OCI-LY7 (cell line): ENCODE results near the gene FNDC10. TPM values are rescaled to one million over a fixed set of nuclear protein-coding genes. Genes with fewer than 3 reads are reported as not detected.

ENCODE experiments used
- BruUV-seq: library from RNA; stranded (reverse); fragments of 400-500 nt; replicated peaks from 2 replicates; lab custom pipeline; 2021; lab: Mats Ljungman, UMichigan
- CTCF ChIA-PET: fragments of 300-600 bp; sonication (Branson Sonifier 250); formaldehyde crosslinking; loops from one replicate; lab custom pipeline; 2022; ENCODE audit warnings: antibody characterized with exemption; ENCODE audit not compliant: unreplicated experiment; lab: Charles Lee
- POLR2A ChIA-PET: fragments of 300-600 bp; sonication (Branson Sonifier 250); formaldehyde crosslinking; loops from one replicate; lab custom pipeline; 2022; ENCODE audit warnings: antibody characterized with exemption; lab: Charles Lee
- DNase-seq: peaks from one replicate; pipeline ENCODE4 v3.0.0-alpha.2; 2015; ENCODE audit warnings: low spot score
- H2AFZ ChIP-seq: fragments of 200-600 bp; sonication (generic), shearing (Covaris generic); 2 replicates; pipeline ENCODE4 v1.6.1; 2014; ENCODE audit warnings: mild to moderate bottlenecking, antibody characterized with exemption, low read length, moderate library complexity
- H3K27ac ChIP-seq: fragments of 200-600 bp; sonication (generic); 2 replicates; pipeline ENCODE4 v1.5.1; 2014; ENCODE audit warnings: mixed run types, low read depth, mild to moderate bottlenecking, moderate library complexity, low read length, inconsistent platforms; ENCODE audit not compliant: poor library complexity, severe bottlenecking
- H3K36me3 ChIP-seq: fragments of 200-600 bp; sonication (generic); 2 replicates; pipeline ENCODE4 v1.6.1; 2014; ENCODE audit warnings: mild to moderate bottlenecking, antibody characterized with exemption, low read length, moderate library complexity, mixed read lengths; ENCODE audit not compliant: insufficient read depth
- H3K4me1 ChIP-seq: fragments of 200-600 bp; sonication (generic); 2 replicates; pipeline ENCODE4 v1.5.1; 2014; ENCODE audit warnings: mild to moderate bottlenecking, low read length; ENCODE audit not compliant: insufficient read depth, poor library complexity, severe bottlenecking
- H3K4me2 ChIP-seq: fragments of 200-600 bp; sonication (generic); 2 replicates; pipeline ENCODE4 v1.6.1; 2014; ENCODE audit warnings: mild to moderate bottlenecking, low read length
- H3K4me3 ChIP-seq: fragments of 200-600 bp; sonication (generic); 2 replicates; pipeline ENCODE4 v1.5.1; 2014; ENCODE audit warnings: mild to moderate bottlenecking, low read depth, low read length; ENCODE audit not compliant: poor library complexity, severe bottlenecking
- H3K79me2 ChIP-seq: fragments of 200-600 bp; sonication (generic); 2 replicates; pipeline ENCODE4 v1.6.1; 2016; ENCODE audit warnings: low read depth, mild to moderate bottlenecking, low read length, moderate library complexity, mixed read lengths; ENCODE audit not compliant: insufficient read depth
- H3K9me2 ChIP-seq: fragments of 200-600 bp; sonication (generic); 2 replicates; pipeline ENCODE4 v1.6.1; 2016; ENCODE audit warnings: mild to moderate bottlenecking, low read length, mixed read lengths; ENCODE audit not compliant: insufficient read depth
- H3K9me3 ChIP-seq: fragments of 200-600 bp; sonication (generic); 2 replicates; pipeline ENCODE4 v1.6.1; 2014; ENCODE audit warnings: mild to moderate bottlenecking, mixed run types, low read length, mixed read lengths
- H4K20me1 ChIP-seq: fragments of 200-600 bp; sonication (generic); 2 replicates; pipeline ENCODE4 v1.6.1; 2014; ENCODE audit warnings: mild to moderate bottlenecking, antibody characterized with exemption, low read length, moderate library complexity, mixed read lengths; ENCODE audit not compliant: insufficient read depth
- CTCF ChIP-seq: fragments of 200-600 bp; sonication (generic); conservative IDR thresholded peaks from 2 replicates; pipeline ENCODE4 v1.5.1; 2014; ENCODE audit warnings: mild to moderate bottlenecking, antibody characterized with exemption, low read length, moderate library complexity, mixed read lengths
- EZH2phosphoT487 ChIP-seq: fragments of 200-600 bp; sonication (generic); IDR thresholded peaks from 2 replicates; pipeline ENCODE4 v1.6.1; 2018; ENCODE audit warnings: low read depth, borderline replicate concordance, mild to moderate bottlenecking, mixed run types, antibody characterized with exemption, low read length, moderate library complexity, mixed read lengths
- intact Hi-C: fragments of 100-400 bp; cut with micrococcal nuclease; formaldehyde crosslinking; loops from one replicate; pipeline ENCODE4 v1.10.0; 2022; ENCODE audit not compliant: unreplicated experiment
- total RNA-seq, 2 experiments: library from RNA; depleted of rRNA in 1 of 2; stranded (reverse); fragments of >200 nt in 1 of 2; shearing (Covaris generic) in 1 of 2; gene quantifications; 2 replicates each; pipeline ENCODE4 v1.2.3, GENCODE V29; 2014 to 2022

Gene FNDC10
- total RNA-seq, 2 experiments from 2014 or later, result 1.3 to 2.7 TPM

DNA sequence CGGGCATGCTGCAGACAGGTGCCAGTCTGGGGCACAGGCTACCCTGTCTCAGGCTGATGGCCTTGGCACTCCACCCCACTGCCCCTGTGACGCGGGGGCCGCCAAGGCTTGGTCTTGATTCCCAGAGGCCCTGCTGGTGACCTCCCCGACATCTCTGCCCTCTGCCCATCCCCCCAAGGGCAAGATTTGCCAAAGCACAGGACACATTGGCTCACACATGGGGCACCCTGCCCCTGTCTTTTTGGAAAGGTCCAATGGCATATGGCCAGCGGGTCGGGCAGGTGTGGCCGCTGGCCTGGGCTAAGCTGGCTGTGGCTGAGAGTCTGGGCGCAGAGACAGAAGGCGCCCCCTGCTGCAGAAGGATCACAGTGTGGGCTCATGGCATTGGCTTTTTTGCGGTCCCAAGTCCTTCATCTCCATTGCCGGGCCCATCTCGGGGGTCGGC lies 20.0 kb upstream of the FNDC10 start:
- H4K20me1 ChIP-seq, result no peaks in the 10 kb centered on the region; the same call in 1 of the 2 replicates
- CTCF ChIA-PET, result no interaction called here
- intact Hi-C loops, result loop anchor here (5.0 kb wide), 1 partner anchor 48 kb away; the partner anchor contains the start of gene SSU72
- no peak overlapping the region for H3K27ac ChIP-seq
- no peaks in the 10 kb centered on the region for H3K36me3 ChIP-seq
- no peak overlapping the region for H3K4me3 ChIP-seq
- BruUV-seq, result no TSS peak
- TF ChIP-seq CTCF (peak; percentile 71), EZH2phosphoT487 (no peak)
- H3K9me3 ChIP-seq, result no peaks in the 10 kb centered on the region
- H2AFZ ChIP-seq, result no peak overlapping the region
- peak; percentile 27 for DNase-seq
- no peaks in the 10 kb centered on the region for H3K9me2 ChIP-seq
- peaks cover 11% of the 10 kb centered on the region for H3K4me1 ChIP-seq
- H3K4me2 ChIP-seq, result no peak overlapping the region
- POLR2A ChIA-PET, result no interaction called here
- peaks cover under 1% of the 10 kb centered on the region; the same call in 1 of the 2 replicates for H3K79me2 ChIP-seq

DNA sequence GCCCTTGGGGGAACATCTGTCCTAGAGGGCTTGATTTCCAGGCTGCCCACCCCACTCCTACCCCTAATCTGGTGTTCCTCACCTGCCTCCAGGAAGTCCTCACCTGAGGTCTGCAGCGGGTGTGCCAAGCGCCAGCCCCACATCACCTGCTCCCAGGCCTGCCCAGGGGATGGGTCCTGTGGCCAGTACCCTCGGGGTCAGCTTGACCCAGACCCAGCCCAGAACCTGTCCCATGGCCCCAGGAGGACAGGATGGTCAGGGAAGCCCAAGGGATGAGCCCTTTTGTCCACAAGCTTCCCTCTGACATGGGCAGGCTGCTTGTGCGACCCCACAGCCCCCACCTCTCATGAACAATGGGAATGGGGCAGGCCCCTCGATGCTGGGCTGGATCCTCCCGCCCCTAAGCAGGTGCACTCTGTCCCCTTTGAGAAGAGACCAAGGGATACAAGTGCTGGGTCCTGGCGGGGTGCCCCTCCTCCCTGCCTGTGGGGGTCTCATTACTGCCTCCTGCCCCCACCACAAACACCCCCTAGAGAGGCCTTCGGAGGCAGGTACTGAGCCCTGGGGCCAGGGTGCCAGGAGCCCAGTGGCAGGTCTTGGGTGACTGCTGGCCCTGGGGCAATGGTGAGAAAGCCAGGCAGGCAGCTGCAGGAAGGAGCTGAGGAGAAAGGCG lies 18.6 kb upstream of the FNDC10 start:
- BruUV-seq, result no TSS peak
- H3K4me2 ChIP-seq, result no peak overlapping the region
- H2AFZ ChIP-seq, result no peak overlapping the region
- H3K4me1 ChIP-seq, result peaks cover 22% of the 10 kb centered on the region
- no peak for TF ChIP-seq CTCF
- no peak for TF ChIP-seq EZH2phosphoT487
- no peak overlapping the region for H3K27ac ChIP-seq
- CTCF ChIA-PET, result no interaction called here
- POLR2A ChIA-PET, result no interaction called here
- DNase-seq, result no peak
- H3K79me2 ChIP-seq, result peaks cover 14% of the 10 kb centered on the region; the same call in 1 of the 2 replicates
- H4K20me1 ChIP-seq, result no peaks in the 10 kb centered on the region; the same call in 1 of the 2 replicates
- no peaks in the 10 kb centered on the region for H3K9me2 ChIP-seq
- no peak overlapping the region for H3K4me3 ChIP-seq
- no peaks in the 10 kb centered on the region for H3K36me3 ChIP-seq
- no peaks in the 10 kb centered on the region for H3K9me3 ChIP-seq
- intact Hi-C loops, result loop anchor here (5.0 kb wide), 1 partner anchor 46 kb away; the partner anchor contains the start of gene SSU72

DNA sequence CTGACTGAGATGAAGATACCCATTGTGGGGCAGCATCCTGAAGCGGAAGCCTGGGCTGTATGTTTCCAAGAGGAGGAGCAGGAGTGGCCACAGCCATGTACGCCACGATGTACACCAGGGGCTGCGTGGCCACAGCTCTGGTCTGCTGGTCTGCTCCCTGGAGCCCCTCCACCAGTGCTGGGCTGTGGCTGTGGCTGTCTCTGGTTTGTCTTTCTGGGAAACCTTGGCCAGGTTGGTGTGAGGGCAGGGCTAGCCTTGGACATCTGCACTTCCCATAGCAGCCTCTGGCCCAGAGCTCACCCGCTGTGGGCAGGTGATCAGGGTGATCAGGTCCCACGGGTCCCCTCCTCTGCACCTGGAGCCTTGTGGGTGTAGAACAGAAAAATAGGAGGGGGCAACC lies 18.0 kb upstream of the FNDC10 start:
- Histone ChIP-seq H3K9me3 (no peaks in the 10 kb centered on the region), H3K4me1 (peaks cover 24% of the 10 kb centered on the region), H4K20me1 (no peaks in the 10 kb centered on the region; the same call in 1 of the 2 replicates), H2AFZ (no peak overlapping the region), H3K4me2 (no peak overlapping the region), H3K79me2 (peaks cover 14% of the 10 kb centered on the region; the same call in 1 of the 2 replicates), H3K36me3 (no peaks in the 10 kb centered on the region), H3K27ac (no peak overlapping the region), H3K9me2 (no peaks in the 10 kb centered on the region), H3K4me3 (no peak overlapping the region)
- ChIA-PET CTCF (no interaction called here), POLR2A (no interaction called here)
- TF ChIP-seq EZH2phosphoT487, result no peak
- no peak for TF ChIP-seq CTCF
- no TSS peak for BruUV-seq
- intact Hi-C loops, result loop anchor here (5.0 kb wide), 1 partner anchor 46 kb away; the partner anchor contains the start of gene SSU72
- DNase-seq, result no peak
